A549 (cell line): Measurements from ENCODE around the gene TMEM190.

ENCODE experiments used
- CEBPB ChIP-seq, 2 experiments: fragments of >200 bp in 1 of 2; sonication (Bioruptor Twin) in 1 of 2; formaldehyde crosslinking in 1 of 2; IDR thresholded peaks; 2 replicates each; pipeline ENCODE4 v1.6.1; 2012 to 2016
- CHD2 ChIP-seq: fragments of 150-350 bp; IDR thresholded peaks from 2 replicates; pipeline ENCODE4 v1.6.1; 2014; ENCODE audit warnings: low read length; ENCODE audit not compliant: partially characterized antibody
- JUN ChIP-seq, 2 experiments: fragments of >200 bp; sonication (Bioruptor Twin); formaldehyde crosslinking; IDR thresholded peaks; 2 replicates in 1 of 2; 3 replicates in 1 of 2; pipeline ENCODE4 v1.6.1; 2016 to 2017
- POLR2A ChIP-seq: IDR thresholded peaks from 2 replicates; pipeline ENCODE4 v1.6.1; 2012; ENCODE audit warnings: mild to moderate bottlenecking, low read length
- RAD21 ChIP-seq, 2 experiments: fragments of >200 bp in 1 of 2; sonication (Bioruptor Twin) in 1 of 2; formaldehyde crosslinking in 1 of 2; IDR thresholded peaks in 1 of 2; conservative IDR thresholded peaks in 1 of 2; 2 replicates in 1 of 2; 3 replicates in 1 of 2; pipeline ENCODE4 v1.6.1; 2012 to 2018; ENCODE audit warnings: inconsistent platforms in 1 of 2
- RFX5 ChIP-seq: fragments of 450-650 bp; IDR thresholded peaks from 2 replicates; pipeline ENCODE4 v1.7.1; 2014; ENCODE audit warnings: antibody characterized with exemption, mild to moderate bottlenecking, moderate library complexity
- ZNF302 ChIP-seq: fragments of 250-450 bp; sonication (Bioruptor Pico); IDR thresholded peaks from 2 replicates; pipeline ENCODE4 v1.9.0; 2021; ENCODE audit warnings: inconsistent platforms, mild to moderate bottlenecking, moderate library complexity
- TF ChIP-seq, protein P1 (sequence below): fragments of >200 bp; sonication (Bioruptor Twin); formaldehyde crosslinking; IDR thresholded peaks from 3 replicates; pipeline ENCODE4 v1.5.1; 2016
- TF ChIP-seq, protein P2 (sequence below): fragments of 200-600 bp; sonication (generic); IDR thresholded peaks from 2 replicates; pipeline ENCODE4 v1.6.1; 2016; ENCODE audit warnings: antibody characterized with exemption, mild to moderate bottlenecking, moderate library complexity

DNA sequence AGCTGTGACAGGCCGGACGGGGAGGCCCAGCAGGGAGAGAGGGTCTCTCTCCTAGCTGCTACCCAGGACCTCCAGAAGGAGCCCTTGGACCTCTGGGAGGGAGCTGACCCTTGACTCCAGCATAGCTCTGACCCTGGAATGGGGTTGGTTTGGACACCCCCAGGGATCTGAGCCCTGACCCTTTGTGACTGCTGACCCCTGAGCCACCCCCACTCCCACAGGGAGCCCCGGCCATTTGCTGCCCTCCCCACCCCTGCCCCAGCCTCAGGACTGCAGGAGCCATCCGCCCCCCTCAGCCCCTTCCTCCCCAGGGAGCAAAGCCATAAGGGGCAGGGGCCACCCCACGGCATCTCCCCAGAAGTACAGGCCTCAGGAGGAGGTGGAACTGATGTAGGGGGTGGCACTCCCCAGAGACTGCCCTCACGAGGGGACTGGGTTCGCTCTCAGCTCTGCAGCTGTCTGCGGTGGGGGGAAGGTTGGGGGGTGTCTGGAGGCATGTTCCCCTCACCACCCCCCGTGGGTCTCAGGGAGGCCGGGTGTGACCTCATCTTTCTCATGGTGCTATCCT is 29.1 kb upstream of the TMEM190 start:
- TF ChIP-seq, protein P1, sequence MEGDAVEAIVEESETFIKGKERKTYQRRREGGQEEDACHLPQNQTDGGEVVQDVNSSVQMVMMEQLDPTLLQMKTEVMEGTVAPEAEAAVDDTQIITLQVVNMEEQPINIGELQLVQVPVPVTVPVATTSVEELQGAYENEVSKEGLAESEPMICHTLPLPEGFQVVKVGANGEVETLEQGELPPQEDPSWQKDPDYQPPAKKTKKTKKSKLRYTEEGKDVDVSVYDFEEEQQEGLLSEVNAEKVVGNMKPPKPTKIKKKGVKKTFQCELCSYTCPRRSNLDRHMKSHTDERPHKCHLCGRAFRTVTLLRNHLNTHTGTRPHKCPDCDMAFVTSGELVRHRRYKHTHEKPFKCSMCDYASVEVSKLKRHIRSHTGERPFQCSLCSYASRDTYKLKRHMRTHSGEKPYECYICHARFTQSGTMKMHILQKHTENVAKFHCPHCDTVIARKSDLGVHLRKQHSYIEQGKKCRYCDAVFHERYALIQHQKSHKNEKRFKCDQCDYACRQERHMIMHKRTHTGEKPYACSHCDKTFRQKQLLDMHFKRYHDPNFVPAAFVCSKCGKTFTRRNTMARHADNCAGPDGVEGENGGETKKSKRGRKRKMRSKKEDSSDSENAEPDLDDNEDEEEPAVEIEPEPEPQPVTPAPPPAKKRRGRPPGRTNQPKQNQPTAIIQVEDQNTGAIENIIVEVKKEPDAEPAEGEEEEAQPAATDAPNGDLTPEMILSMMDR = no peak
- TF ChIP-seq ZNF302 (CRISPR knock-in tag) = no peak
- TF ChIP-seq, protein P2, sequence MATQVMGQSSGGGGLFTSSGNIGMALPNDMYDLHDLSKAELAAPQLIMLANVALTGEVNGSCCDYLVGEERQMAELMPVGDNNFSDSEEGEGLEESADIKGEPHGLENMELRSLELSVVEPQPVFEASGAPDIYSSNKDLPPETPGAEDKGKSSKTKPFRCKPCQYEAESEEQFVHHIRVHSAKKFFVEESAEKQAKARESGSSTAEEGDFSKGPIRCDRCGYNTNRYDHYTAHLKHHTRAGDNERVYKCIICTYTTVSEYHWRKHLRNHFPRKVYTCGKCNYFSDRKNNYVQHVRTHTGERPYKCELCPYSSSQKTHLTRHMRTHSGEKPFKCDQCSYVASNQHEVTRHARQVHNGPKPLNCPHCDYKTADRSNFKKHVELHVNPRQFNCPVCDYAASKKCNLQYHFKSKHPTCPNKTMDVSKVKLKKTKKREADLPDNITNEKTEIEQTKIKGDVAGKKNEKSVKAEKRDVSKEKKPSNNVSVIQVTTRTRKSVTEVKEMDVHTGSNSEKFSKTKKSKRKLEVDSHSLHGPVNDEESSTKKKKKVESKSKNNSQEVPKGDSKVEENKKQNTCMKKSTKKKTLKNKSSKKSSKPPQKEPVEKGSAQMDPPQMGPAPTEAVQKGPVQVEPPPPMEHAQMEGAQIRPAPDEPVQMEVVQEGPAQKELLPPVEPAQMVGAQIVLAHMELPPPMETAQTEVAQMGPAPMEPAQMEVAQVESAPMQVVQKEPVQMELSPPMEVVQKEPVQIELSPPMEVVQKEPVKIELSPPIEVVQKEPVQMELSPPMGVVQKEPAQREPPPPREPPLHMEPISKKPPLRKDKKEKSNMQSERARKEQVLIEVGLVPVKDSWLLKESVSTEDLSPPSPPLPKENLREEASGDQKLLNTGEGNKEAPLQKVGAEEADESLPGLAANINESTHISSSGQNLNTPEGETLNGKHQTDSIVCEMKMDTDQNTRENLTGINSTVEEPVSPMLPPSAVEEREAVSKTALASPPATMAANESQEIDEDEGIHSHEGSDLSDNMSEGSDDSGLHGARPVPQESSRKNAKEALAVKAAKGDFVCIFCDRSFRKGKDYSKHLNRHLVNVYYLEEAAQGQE = no peak
- no peak for TF ChIP-seq RFX5
- TF ChIP-seq JUN (IDR thresholded peaks at IDR 0.05) = no peak
- no peak for TF ChIP-seq POLR2A
- TF ChIP-seq CHD2 = no peak
- no peak for TF ChIP-seq RAD21 (conservative IDR thresholded peaks at IDR 0.05 in 1 of 2, IDR thresholded peaks at IDR 0.05 in 1 of 2)
- no peak for TF ChIP-seq CEBPB (IDR thresholded peaks at IDR 0.05)
